ENCODE data around the gene FBXL4. TPM values are rescaled to one million over a fixed set of nuclear protein-coding genes. Genes with fewer than 3 reads are reported as not detected.

Gene FBXL4
- total and polyA plus RNA-seq, 2 of the 8 experiments (the other 6 are each of a cell fraction or from before 2014, with no cell fraction given) = 6.9 to 13.8 TPM

DNA sequence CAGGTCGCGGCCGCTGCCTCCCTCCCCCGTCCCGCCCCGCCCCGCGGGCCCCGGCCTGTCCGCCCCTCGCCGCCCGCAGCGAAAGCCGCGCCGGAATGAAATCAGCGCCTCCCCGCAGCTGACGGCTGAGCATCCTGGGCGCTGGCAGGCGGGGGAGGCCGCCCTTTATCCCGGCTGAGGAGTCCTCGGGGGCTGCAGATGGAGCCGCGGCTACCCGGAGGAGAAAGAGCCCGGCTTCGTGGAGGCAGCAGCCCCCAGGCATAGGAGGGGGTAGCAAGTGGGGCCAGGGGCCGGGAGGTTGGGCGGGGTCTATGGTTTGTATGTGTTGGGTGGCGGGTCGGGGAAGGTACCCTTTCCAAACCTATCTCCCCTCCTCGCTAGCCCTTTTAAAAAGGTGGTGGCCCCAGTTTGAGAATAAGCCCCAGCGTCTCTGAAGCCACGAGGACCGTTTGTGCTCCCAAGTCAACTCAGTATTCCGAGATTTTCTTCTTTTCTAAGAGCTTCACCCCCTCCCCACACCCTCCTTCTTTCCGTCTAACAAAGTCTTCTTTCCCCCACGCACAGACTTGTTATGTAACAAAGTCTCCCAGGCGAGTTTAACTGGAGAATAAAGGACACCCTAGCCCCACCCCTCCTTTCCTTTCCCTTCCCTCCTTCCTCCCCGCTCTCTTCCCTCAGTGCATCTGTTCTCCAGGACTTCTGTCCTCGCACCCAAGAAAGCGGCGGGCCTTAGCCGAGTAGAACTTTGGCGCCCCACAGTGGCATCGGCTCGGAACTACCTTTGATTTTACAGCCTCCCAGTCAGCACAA is 102.3 kb downstream of the FBXL4 start:
- Histone ChIP-seq H3K18ac (ENCODE audit: extremely low read depth, low read length) (no peak overlapping the region), H3K23me2 (ENCODE audit: low read depth, low read length) (no peaks in the 10 kb centered on the region; the same call in 1 of the 2 replicates), H3K4me2 (ENCODE audit: insufficient read depth in 1 of 2, low read depth in 2 of 2, low read length in 2 of 2) (peak overlapping the region; percentile 38 to 80), H4K20me1 (replicated peaks in 1 of 2; ENCODE audit: control insufficient read depth in 1 of 2, insufficient read depth in 2 of 2, low read length in 2 of 2) (peaks cover 2 to 4% of the 10 kb centered on the region in 2 experiments), H3K27ac (ENCODE audit: low read depth, low read length) (no peak overlapping the region), H2AK5ac (ENCODE audit: low read depth, low read length) (no peak overlapping the region), H3K9me3 (ENCODE audit: insufficient read depth in 2 of 2, low read depth in 1 of 2, low read length in 1 of 2) (no peaks in the 10 kb centered on the region), H3K14ac (ENCODE audit: insufficient read length) (no peak overlapping the region), H3K4me3 (ENCODE audit: extremely low read depth in 1 of 4, insufficient read depth in 2 of 4, low read depth in 3 of 4, low read length in 4 of 4) (peak overlapping the region; percentile 22 to 63 (median 44)), H2BK20ac (ENCODE audit: low read length) (no peak overlapping the region), H3K79me1 (ENCODE audit: low read depth, low read length) (no peaks in the 10 kb centered on the region), H4K91ac (replicated peaks; ENCODE audit: insufficient read length, low read length) (no peak overlapping the region), H4K8ac (ENCODE audit: extremely low read depth, insufficient read depth, low read length) (no peak overlapping the region), H2BK120ac (replicated peaks; ENCODE audit: low read depth, low read length) (no peak overlapping the region), H2BK15ac (ENCODE audit: low read length) (no peak overlapping the region), H3K79me2 (ENCODE audit: control insufficient read depth in 1 of 2, insufficient read depth in 2 of 2, low read length in 2 of 2) (no peaks in the 10 kb centered on the region), H3K27me3 (replicated peaks in 1 of 4; ENCODE audit: control insufficient read depth in 3 of 4, extremely low read depth in 1 of 4, insufficient read depth in 3 of 4, low read length in 3 of 4) (peaks cover 47 to 75% (median 64%) of the 10 kb centered on the region in 4 experiments), H3K4ac (replicated peaks; ENCODE audit: insufficient read length, low read depth, low read length) (no peak overlapping the region), H2AFZ (ENCODE audit: low read length) (no peak overlapping the region), H4K5ac (ENCODE audit: insufficient read length, low read depth, low read length) (no peak overlapping the region), H3K4me1 (replicated peaks in 1 of 4; ENCODE audit: control insufficient read depth in 3 of 4, insufficient read depth in 4 of 4, low read length in 3 of 4) (peaks cover 2 to 7% (median 4%) of the 10 kb centered on the region in 4 experiments), H3K56ac (replicated peaks; ENCODE audit: insufficient read length, low read depth, low read length) (no peak overlapping the region), H2BK12ac (ENCODE audit: low read depth, low read length) (no peak overlapping the region), H3K23ac (ENCODE audit: insufficient read length) (no peak overlapping the region), H3K9ac (replicated peaks in 1 of 4; ENCODE audit: extremely low read depth in 1 of 4, low read depth in 3 of 4, low read length in 3 of 4) (no peak overlapping the region; a peak in 1 of 7 replicates), H2BK5ac (ENCODE audit: low read depth, low read length) (no peak overlapping the region), H3K36me3 (ENCODE audit: control insufficient read depth in 2 of 4, insufficient read depth in 4 of 4, low read length in 3 of 4) (no peaks in the 10 kb centered on the region; a peak in 1 of 8 replicates)
- ChIA-PET CTCF (ENCODE audit: partially characterized antibody) (interaction anchor here (0.6 to 8.5 kb wide), 9 partner anchors 12 to 1778 kb away, joined by 3 to 79 read pairs (median 3); partner anchors contain the start of gene POU3F2), POLR2A (ENCODE audit: partially characterized antibody) (interaction anchor here (1.0 kb wide), 1 partner anchor 682 kb away, joined by 3 read pairs; no protein-coding TSS in a partner anchor)
- FAIRE-seq (peak; percentile 79), DNase-seq (ENCODE audit: low read depth in 1 of 2, low spot score in 2 of 2) (peak in 1 of 2 experiments; percentile 95)
- WGBS, 2 experiments (ENCODE audit: extremely low coverage in 1 of 2, insufficient coverage in 1 of 2, insufficient read length in 1 of 2, insufficient replicate concordance in 2 of 2, low coverage in 1 of 2, low lambda C conversion rate in 2 of 2, missing lambda C conversion rate in 1 of 2) = 0% methylated on average over 36 of the region's 50 CpGs; no CpG with 5 or more reads in 1 of the 2 experiments
- TF ChIP-seq RNF2 (IDR thresholded peaks at IDR 0.05; ENCODE audit: borderline replicate concordance, low read depth, low read length, missing control alignments, poor library complexity, severe bottlenecking) (no peak), BRCA1 (IDR thresholded peaks at IDR 0.05; ENCODE audit: low read depth, low read length) (no peak), POLR2A (IDR thresholded peaks at IDR 0.05; ENCODE audit: control extremely low read depth in 1 of 2, low read depth in 2 of 2, low read length in 2 of 2) (no peak), EGR1 (IDR thresholded peaks at IDR 0.05; ENCODE audit: borderline replicate concordance, low read depth, low read length) (0 out of 2 replicates have a peak, but pooled peaks have one; percentile 24), RAD21 (IDR thresholded peaks at IDR 0.05 in 1 of 2, conservative IDR thresholded peaks at IDR 0.05 in 1 of 2; ENCODE audit: low read depth in 2 of 2, low read length in 2 of 2) (peak; percentile 97 to 98), BACH1 (IDR thresholded peaks at IDR 0.05; ENCODE audit: low read length) (0 out of 2 replicates have a peak, but pooled peaks have one; percentile 23), SRF (IDR thresholded peaks at IDR 0.05; ENCODE audit: low read depth, low read length) (no peak), SUZ12 (IDR thresholded peaks at IDR 0.05; ENCODE audit: low read length) (no peak; the same call in 1 of the 2 replicates), KDM4A (IDR thresholded peaks at IDR 0.05; ENCODE audit: low read depth, low read length, severe bottlenecking) (peak; percentile 43), CREB1 (IDR thresholded peaks at IDR 0.05) (no peak), CEBPB (IDR thresholded peaks at IDR 0.05; ENCODE audit: low read depth, low read length) (no peak), NRF1 (IDR thresholded peaks at IDR 0.05; ENCODE audit: low read depth, low read length) (no peak)

Measured in H1 (cell line).